GM12873 (cell line): ENCODE measurements around the gene SELENOT.

Experiments
- TF ChIP-seq, protein P1 (sequence below): IDR thresholded peaks from 2 replicates; pipeline ENCODE4 v1.5.1; 2012; ENCODE audit warnings: low read depth, mild to moderate bottlenecking, moderate library complexity, low read length, control low read depth; ENCODE audit not compliant: insufficient read depth; ENCODE audit errors: missing control alignments

The SELENOT gene

DNA sequence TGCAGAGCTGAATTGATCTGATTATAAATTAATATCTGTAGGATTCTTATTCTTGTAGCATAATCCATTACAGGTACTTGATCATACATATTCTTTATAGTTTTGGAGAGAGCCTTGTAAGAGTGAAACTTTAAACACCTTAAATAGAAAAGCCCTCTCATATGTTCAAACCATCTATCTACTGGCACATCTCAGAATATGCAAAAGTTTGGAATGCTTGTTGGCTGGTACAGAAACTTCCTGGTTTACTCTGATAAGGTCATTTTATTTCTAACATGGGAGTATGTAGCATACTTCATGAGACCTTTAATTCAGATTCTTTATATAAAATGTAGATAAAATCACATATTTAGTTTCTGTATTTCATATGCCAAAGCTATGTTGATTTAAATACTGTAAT, 21.9 kb upstream of the SELENOT start:
- TF ChIP-seq, protein P1, sequence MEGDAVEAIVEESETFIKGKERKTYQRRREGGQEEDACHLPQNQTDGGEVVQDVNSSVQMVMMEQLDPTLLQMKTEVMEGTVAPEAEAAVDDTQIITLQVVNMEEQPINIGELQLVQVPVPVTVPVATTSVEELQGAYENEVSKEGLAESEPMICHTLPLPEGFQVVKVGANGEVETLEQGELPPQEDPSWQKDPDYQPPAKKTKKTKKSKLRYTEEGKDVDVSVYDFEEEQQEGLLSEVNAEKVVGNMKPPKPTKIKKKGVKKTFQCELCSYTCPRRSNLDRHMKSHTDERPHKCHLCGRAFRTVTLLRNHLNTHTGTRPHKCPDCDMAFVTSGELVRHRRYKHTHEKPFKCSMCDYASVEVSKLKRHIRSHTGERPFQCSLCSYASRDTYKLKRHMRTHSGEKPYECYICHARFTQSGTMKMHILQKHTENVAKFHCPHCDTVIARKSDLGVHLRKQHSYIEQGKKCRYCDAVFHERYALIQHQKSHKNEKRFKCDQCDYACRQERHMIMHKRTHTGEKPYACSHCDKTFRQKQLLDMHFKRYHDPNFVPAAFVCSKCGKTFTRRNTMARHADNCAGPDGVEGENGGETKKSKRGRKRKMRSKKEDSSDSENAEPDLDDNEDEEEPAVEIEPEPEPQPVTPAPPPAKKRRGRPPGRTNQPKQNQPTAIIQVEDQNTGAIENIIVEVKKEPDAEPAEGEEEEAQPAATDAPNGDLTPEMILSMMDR, result no peak

DNA sequence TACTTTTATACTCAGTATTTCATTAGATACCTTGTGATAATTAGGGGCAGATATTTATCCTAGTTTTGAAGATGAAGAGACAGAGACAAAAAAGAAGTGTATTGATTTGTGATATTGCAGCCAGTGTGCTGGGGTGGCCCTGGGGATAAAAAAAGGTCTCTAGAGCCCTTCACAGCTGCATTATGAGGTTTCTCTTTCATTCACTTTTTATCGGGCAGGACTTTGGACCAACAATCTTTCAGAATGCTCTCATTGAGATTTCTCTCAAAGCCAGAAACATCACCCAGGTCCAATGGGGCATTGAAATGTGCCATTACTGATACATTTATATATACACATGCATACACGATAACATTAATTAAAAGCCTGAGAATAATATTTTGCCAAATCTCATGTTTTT, 20.5 kb upstream of the SELENOT start:
- TF ChIP-seq, protein P1, result no peak

DNA sequence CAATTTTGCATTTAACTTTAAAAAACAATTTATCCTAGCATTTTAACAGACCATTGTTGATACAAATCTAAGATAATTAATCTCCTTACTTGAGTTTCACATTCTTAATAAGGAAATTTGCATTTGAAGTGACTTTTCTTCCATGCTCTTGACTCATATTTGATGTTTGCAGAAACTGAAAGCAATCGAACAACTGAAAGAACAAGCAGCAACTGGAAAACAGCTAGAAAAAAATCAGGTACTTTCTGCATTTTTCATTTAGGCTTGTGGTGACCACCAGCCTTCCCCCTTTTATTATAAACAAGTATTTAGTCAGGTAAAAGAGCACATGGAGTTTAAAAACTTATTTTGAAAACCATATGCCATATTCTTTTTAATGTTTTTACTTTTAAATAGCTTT, 20.1 kb upstream of the SELENOT start:
- TF ChIP-seq, protein P1, result no peak

GRCh38 chr3:150588027-150588830, 14.9 kb upstream of the SELENOT start:
- TF ChIP-seq, protein P1, result no peak

GRCh38 chr3:150589759-150590158, 13.4 kb upstream of the SELENOT start:
- TF ChIP-seq, protein P1, result no peak

DNA sequence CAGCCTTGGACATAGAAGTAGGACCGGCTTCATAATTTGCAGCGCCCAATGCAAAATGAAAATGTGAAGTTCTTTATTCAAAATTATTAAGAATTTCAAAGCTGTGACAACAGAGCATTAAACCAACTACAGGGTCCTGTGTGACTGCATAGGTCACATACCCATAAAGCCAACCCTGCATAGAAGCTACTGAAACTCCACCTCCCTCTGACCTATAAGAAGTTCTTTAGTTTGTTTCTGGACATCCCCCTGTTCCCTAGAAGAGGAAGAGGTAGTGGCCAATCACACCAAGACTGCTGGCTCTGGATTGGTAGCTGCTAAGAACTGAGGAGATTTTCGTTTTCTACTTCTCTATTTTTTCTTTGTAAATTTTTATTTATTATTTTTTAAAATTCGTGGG, 9.0 kb upstream of the SELENOT start:
- TF ChIP-seq, protein P1, result no peak

GRCh38 chr3:150597646-150598045, 5.5 kb upstream of the SELENOT start:
- TF ChIP-seq, protein P1, result no peak
